Smooth muscle cell (in vitro differentiated cells): Measurements from ENCODE around the gene TRAF3IP1. TPM values are rescaled to one million over a fixed set of nuclear protein-coding genes. Genes with fewer than 3 reads are reported as not detected.

Experiments used
- DNase-seq: peaks from one replicate; lab custom pipeline; 2025; ENCODE audit not compliant: unreplicated experiment; lab: John Stamatoyannopoulos, UW
- H2AFZ ChIP-seq: fragments of 200-600 bp; sonication (generic); 2 replicates; pipeline ENCODE4 v1.6.0; 2016; ENCODE audit warnings: antibody characterized with exemption, low read depth, mild to moderate bottlenecking
- H3F3A ChIP-seq: fragments of 200-600 bp; sonication (generic); 2 replicates; pipeline ENCODE4 v1.6.0; 2017; ENCODE audit warnings: antibody characterized with exemption, low read depth
- H3K27ac ChIP-seq: fragments of 200-600 bp; sonication (generic); 2 replicates; pipeline ENCODE4 v1.5.1; 2016; ENCODE audit warnings: low read depth, mild to moderate bottlenecking
- H3K27me3 ChIP-seq: fragments of 200-600 bp; sonication (generic); 2 replicates; pipeline ENCODE4 v1.6.1; 2016; ENCODE audit warnings: low read depth, mild to moderate bottlenecking
- H3K36me3 ChIP-seq: fragments of 200-600 bp; sonication (generic); 2 replicates; pipeline ENCODE4 v1.5.1; 2016; ENCODE audit warnings: low read depth
- H3K4me1 ChIP-seq: fragments of 200-600 bp; sonication (generic); 2 replicates; pipeline ENCODE4 v1.5.1; 2016; ENCODE audit warnings: low read depth
- H3K4me2 ChIP-seq: fragments of 200-600 bp; sonication (generic); 2 replicates; pipeline ENCODE4 v1.6.0; 2016; ENCODE audit warnings: mild to moderate bottlenecking
- H3K4me3 ChIP-seq: fragments of 200-600 bp; sonication (generic); 2 replicates; pipeline ENCODE4 v1.5.1; 2016; ENCODE audit warnings: mild to moderate bottlenecking
- H3K79me2 ChIP-seq: fragments of 200-600 bp; sonication (generic); 2 replicates; pipeline ENCODE4 v1.6.0; 2016; ENCODE audit warnings: low read depth, mild to moderate bottlenecking
- H3K9ac ChIP-seq: fragments of 200-600 bp; sonication (generic); 2 replicates; pipeline ENCODE4 v1.6.0; 2016; ENCODE audit warnings: low read depth
- H3K9me3 ChIP-seq: fragments of 200-600 bp; sonication (generic); replicated peaks from 2 replicates; pipeline ENCODE4 v1.5.1; 2016; ENCODE audit warnings: low read depth
- H4K20me1 ChIP-seq: fragments of 200-600 bp; sonication (generic); 2 replicates; pipeline ENCODE4 v1.6.0; 2016; ENCODE audit warnings: low read depth
- WGBS: methylation state at CpG from one replicate; pipeline ENCODE4 v1.1.7; 2016; ENCODE audit warnings: low lambda C conversion rate; 5-methylcytosine and 5-hydroxymethylcytosine counted together
- polyA plus RNA-seq: library from polyadenylated mRNA; unstranded; fragments of >200 nt; fragmentation: Nextera tagmentation; extraction: Ambion mirVana; gene quantifications from 2 replicates; pipeline ENCODE4 v1.2.1, GENCODE V29; 2016
- total RNA-seq: library from RNA; depleted of rRNA; stranded (reverse); fragments of >200 nt; gene quantifications from 2 replicates; pipeline ENCODE4 v1.2.3, GENCODE V29; 2014
- TF ChIP-seq, protein P1 (sequence below): fragments of 200-600 bp; sonication (generic); IDR thresholded peaks from 2 replicates; pipeline ENCODE4 v1.5.1; 2017; ENCODE audit warnings: borderline replicate concordance, mild to moderate bottlenecking, antibody characterized with exemption; ENCODE audit not compliant: insufficient read depth, poor library complexity, severe bottlenecking

The TRAF3IP1 gene
- total and polyA plus RNA-seq, 2 experiments from 2014 or later = 5.3 to 7.5 TPM

- Histone ChIP-seq H3K79me2 (no peaks in the 10 kb centered on the region), H3K36me3 (peaks cover 6% of the 10 kb centered on the region), H3K27me3 (no peaks in the 10 kb centered on the region), H3K4me1 (no peaks in the 10 kb centered on the region), H3K9ac (no peak overlapping the region), H3K4me2 (no peak overlapping the region), H3F3A (no peaks in the 10 kb centered on the region), H3K9me3 (no peaks in the 10 kb centered on the region), H3K4me3 (no peak overlapping the region), H2AFZ (no peak overlapping the region), H4K20me1 (peaks cover 26% of the 10 kb centered on the region), H3K27ac (no peak overlapping the region)
- TF ChIP-seq, protein P1, sequence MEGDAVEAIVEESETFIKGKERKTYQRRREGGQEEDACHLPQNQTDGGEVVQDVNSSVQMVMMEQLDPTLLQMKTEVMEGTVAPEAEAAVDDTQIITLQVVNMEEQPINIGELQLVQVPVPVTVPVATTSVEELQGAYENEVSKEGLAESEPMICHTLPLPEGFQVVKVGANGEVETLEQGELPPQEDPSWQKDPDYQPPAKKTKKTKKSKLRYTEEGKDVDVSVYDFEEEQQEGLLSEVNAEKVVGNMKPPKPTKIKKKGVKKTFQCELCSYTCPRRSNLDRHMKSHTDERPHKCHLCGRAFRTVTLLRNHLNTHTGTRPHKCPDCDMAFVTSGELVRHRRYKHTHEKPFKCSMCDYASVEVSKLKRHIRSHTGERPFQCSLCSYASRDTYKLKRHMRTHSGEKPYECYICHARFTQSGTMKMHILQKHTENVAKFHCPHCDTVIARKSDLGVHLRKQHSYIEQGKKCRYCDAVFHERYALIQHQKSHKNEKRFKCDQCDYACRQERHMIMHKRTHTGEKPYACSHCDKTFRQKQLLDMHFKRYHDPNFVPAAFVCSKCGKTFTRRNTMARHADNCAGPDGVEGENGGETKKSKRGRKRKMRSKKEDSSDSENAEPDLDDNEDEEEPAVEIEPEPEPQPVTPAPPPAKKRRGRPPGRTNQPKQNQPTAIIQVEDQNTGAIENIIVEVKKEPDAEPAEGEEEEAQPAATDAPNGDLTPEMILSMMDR = no peak
- WGBS = 93% methylated on average over 10 of the region's 10 CpGs
- DNase-seq = no peak
Observed at GRCh38 chr2:238344517-238344916, 24.2 kb downstream of the TRAF3IP1 start.

GRCh38 chr2:238345297-238345968 lies 25.1 kb downstream of the TRAF3IP1 start:
- Histone ChIP-seq H3K4me2 (no peak overlapping the region), H3K36me3 (peaks cover 6% of the 10 kb centered on the region), H3K27ac (no peak overlapping the region), H3K9me3 (no peaks in the 10 kb centered on the region), H4K20me1 (peaks cover 22% of the 10 kb centered on the region), H3K4me3 (no peak overlapping the region), H3K79me2 (no peaks in the 10 kb centered on the region), H3F3A (no peaks in the 10 kb centered on the region), H2AFZ (no peak overlapping the region), H3K9ac (no peak overlapping the region), H3K4me1 (no peaks in the 10 kb centered on the region), H3K27me3 (no peaks in the 10 kb centered on the region)
- WGBS = 96% methylated on average over 16 of the region's 16 CpGs
- TF ChIP-seq, protein P1 = no peak
- DNase-seq = no peak

- Histone ChIP-seq H3K27ac (no peak overlapping the region), H3K9me3 (no peaks in the 10 kb centered on the region), H3F3A (no peaks in the 10 kb centered on the region), H3K79me2 (no peaks in the 10 kb centered on the region), H3K4me1 (no peaks in the 10 kb centered on the region), H3K9ac (no peak overlapping the region), H3K27me3 (no peaks in the 10 kb centered on the region), H4K20me1 (peaks cover 18% of the 10 kb centered on the region), H3K4me2 (no peak overlapping the region), H3K36me3 (peaks cover 6% of the 10 kb centered on the region), H3K4me3 (no peak overlapping the region), H2AFZ (no peak overlapping the region)
- no peak for DNase-seq
- 88% methylated on average over 12 of the region's 12 CpGs for WGBS
- TF ChIP-seq, protein P1 = no peak
Observed at GRCh38 chr2:238346544-238346943, 26.2 kb downstream of the TRAF3IP1 start.
